ENCODE measurements around the gene CD96. TPM values are rescaled to one million over a fixed set of nuclear protein-coding genes. Genes with fewer than 3 reads are reported as not detected.
A peak's percentile ranks its signal among the peaks of the same experiment; 100 is the strongest.

The CD96 gene
- total RNA-seq, 1 experiment from 2014 or later = not detected

DNA sequence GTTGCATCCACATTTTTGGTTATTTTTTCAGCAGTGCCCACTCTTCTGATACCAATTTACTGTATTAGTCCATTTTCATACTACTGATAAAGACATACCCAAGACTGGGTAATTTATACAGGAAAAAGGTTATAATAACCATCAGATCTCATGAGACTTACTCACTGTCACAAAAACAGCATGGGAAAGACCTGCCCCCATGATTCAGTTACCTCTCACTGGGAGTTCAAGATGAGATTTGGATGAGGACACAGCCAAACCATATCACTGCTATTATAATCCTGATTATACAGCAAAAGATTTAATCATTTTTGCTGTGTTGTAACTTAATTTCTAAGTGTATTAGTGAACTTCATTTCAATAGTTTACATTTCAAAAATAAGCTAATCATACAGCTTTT, 46.5 kb downstream of the CD96 start:
- DNase-seq (ENCODE audit: low read depth) = no peak
- in situ Hi-C loops (cut with HindIII; ENCODE audit: low pct_unique_long_range_greater_than_20kb, low sequenced_read_pairs) = no loop called here

DNA sequence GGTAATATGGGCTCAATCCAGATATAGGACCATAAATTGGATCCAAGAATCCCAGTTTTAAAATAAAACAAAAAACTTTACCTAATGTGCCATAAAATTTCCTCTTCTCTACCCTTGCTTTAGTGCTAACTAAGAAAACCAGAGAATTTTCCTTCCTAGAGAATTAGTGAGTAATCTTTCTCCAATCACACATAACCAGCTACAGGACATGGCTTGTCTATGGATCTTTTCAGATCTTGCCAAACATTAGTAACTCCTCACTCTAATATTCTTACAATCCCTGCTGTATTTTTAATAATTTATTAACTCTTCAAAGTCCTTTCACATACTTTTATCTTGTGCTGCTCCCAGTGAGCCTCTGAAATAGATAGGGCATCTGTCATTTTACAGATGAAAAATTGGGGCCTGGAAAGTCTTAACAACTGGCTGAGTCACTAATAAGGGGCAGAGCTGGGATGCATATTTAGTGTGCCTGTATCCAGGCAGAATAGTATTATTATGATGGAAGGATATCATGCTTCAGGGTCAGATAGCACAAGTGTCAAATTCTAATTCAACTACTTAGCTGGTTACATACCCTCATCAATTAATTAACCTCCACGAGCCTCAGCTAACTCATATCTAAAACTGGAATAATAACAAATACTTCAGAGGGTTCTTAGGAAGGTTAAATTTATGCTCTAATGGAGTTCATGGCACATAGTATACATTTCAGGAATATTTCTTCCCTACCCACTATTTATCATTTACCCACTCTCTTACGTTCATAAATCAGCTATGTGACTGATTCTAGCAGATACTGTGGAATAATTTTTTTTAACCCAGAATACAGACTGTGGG, 47.5 kb downstream of the CD96 start:
- DNase-seq (ENCODE audit: low read depth) = peak; percentile 74
- in situ Hi-C loops (cut with HindIII; ENCODE audit: low pct_unique_long_range_greater_than_20kb, low sequenced_read_pairs) = no loop called here

- no peak for DNase-seq (ENCODE audit: low read depth)
- in situ Hi-C loops (cut with HindIII; ENCODE audit: low pct_unique_long_range_greater_than_20kb, low sequenced_read_pairs) = no loop called here
These were observed 48.1 kb downstream of the CD96 start for GRCh38 chr3:111590143-111590491.

- in situ Hi-C loops (cut with HindIII; ENCODE audit: low pct_unique_long_range_greater_than_20kb, low sequenced_read_pairs) = no loop called here
These were observed 49.6 kb downstream of the CD96 start for GRCh38 chr3:111591555-111591954.

DNA sequence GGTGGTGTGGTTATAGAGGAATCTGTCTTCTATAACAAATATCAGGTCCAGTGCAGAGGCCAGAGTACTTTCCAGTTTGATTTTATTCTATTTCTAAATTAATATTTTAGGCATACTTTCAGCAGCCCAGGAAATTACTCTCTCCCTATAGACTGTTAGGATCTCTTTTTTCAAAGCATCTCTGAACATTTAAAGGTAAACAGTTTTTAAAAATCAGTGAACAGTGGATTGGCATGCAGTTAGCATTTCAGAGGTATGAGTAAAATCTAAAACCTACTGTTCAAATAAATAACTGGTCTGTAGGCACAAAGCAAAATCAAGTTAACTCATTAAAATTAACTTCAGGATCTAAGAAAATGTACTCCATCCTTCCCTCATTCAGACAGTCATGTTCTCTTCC, 50.1 kb downstream of the CD96 start:
- no peak for DNase-seq (ENCODE audit: low read depth)
- in situ Hi-C loops (cut with HindIII; ENCODE audit: low pct_unique_long_range_greater_than_20kb, low sequenced_read_pairs) = no loop called here

More at GRCh38 chr3:111591555-111591954, 49.6 kb downstream of the CD96 start:
- DNase-seq (ENCODE audit: low read depth) = no peak

DNA sequence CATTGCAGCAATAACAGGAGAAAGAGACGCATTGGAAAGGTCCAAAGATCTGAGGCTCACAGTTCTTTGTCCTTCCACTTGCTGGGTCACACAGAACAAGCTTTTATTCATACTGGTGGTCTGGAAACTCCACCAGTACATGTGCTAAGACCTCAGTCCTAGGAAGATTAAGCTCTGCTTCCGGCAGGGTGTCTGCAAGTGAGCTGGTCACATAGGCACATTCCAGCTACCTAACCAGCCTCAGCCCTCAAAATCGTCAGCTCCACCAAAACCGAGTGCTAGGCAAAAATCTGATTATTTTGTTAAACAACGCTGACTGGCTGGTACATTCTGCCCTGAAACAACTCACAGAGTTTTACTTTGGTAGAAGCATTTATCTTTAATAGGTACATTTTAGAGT, 50.9 kb downstream of the CD96 start:
- no peak for DNase-seq (ENCODE audit: low read depth)
- in situ Hi-C loops (cut with HindIII; ENCODE audit: low pct_unique_long_range_greater_than_20kb, low sequenced_read_pairs) = no loop called here

DNA sequence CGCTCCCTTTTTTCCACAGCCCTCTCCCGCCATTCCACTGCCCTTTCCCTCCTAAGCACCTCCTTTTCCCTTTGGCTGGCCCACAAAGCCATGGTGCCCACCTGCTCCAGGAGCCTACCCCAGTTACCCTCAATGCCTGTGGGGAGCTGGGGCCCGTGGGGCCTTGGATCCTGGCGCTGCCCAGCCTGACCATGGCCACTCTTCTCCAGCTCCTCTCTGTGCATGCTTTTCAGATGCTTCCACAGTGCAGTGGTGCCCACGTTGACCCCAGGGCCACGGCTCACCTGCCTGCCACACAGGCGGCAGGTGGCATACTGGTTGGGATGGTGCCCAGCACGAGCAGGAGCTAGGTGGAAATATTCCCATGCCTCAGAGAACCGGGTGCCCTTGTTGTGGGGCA, 51.7 kb downstream of the CD96 start:
- no peak for DNase-seq (ENCODE audit: low read depth)
- in situ Hi-C loops (cut with HindIII; ENCODE audit: low pct_unique_long_range_greater_than_20kb, low sequenced_read_pairs) = no loop called here

DNA sequence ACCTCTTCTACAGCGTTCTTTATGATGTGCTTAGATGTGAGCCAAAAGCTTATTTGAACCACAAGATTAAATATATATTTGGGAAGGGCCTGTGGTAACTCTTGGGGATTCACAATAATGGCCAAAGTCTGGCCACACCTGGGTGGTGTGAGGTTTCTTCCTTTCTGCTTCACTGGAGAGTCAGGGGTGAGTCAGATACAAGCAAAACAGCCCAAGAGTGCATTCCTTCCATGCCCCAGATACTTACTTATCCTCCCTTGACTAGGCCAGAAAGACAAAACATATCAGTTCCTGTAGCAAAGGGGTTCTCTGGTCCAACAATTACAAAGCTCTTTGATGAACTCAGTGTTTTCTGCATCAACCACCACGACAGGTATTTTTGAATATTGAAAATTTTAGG, 52.2 kb downstream of the CD96 start:
- peak; percentile 80 for DNase-seq (ENCODE audit: low read depth)
- in situ Hi-C loops (cut with HindIII; ENCODE audit: low pct_unique_long_range_greater_than_20kb, low sequenced_read_pairs) = no loop called here

DNA sequence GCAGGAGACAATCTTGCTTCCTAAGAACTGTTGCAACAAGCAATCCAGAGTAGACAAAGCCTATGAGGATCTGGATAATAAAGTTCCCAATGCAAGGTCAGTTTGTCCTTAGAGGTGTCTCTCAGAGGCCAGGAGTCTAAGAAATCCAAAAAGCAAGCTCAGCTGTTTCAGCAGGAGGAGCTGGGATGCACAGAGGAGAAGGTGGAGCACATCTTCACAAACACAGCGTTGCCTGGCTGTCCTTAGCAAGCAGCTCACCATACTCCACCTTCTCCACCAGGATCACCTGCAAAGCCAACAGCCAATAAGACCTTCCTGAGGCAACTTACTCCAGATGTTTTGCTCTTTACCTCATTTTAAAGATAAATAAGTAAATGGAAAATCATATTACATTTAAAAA, 52.8 kb downstream of the CD96 start:
- DNase-seq (ENCODE audit: low read depth) = no peak
- in situ Hi-C loops (cut with HindIII; ENCODE audit: low pct_unique_long_range_greater_than_20kb, low sequenced_read_pairs) = no loop called here

DNA sequence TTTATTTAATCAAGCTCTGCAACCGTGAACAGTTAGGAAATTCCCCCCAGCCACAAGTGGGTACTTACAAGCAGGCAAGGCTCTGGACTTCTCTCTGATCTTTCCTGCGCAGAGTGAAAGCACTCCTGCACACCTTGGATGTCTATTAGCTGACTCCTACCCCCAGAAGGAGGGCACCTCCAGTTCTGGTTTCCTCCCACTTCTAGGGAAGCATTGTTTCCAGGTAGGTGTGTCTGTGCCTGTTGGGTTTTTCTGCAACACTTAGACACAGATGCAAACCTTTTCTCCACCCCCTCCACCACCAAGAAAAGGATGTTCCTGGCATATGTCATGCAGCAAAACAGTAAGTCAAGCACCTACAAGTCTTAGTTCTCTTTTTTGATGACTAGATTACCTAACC, 53.2 kb downstream of the CD96 start, which contains the start of gene ZBED2:
Gene ZBED2, minus strand, starts transcription at position 115 of the 400 bp plus-strand sequence. CDS start 1,145 bp downstream, outside the sequence.
- in situ Hi-C loops (cut with HindIII; ENCODE audit: low pct_unique_long_range_greater_than_20kb, low sequenced_read_pairs) = no loop called here
- DNase-seq (ENCODE audit: low read depth) = no peak

GRCh38 chr3:111596328-111596727, 54.3 kb downstream of the CD96 start:
- in situ Hi-C loops (cut with HindIII; ENCODE audit: low pct_unique_long_range_greater_than_20kb, low sequenced_read_pairs) = no loop called here
- DNase-seq (ENCODE audit: low read depth) = no peak

DNA sequence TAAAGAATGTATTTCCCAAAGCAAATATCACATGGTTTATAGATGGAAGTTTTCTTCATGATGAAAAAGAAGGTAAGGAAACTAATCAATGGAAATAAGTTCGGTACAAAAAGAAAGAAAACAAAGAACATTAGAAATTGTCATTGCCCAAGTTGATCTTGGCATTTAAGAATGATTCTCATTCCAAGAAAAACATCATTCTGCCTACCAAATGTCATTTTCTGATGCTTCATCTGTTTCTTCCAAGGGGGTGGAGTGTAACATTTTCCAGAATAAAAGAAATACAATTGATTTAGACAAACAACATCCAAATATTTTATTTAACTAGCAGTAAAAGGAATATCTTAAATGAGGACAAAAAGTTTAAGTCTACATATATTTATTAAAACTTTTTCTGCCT, 56.1 kb downstream of the CD96 start:
- in situ Hi-C loops (cut with HindIII; ENCODE audit: low pct_unique_long_range_greater_than_20kb, low sequenced_read_pairs) = no loop called here

DNA sequence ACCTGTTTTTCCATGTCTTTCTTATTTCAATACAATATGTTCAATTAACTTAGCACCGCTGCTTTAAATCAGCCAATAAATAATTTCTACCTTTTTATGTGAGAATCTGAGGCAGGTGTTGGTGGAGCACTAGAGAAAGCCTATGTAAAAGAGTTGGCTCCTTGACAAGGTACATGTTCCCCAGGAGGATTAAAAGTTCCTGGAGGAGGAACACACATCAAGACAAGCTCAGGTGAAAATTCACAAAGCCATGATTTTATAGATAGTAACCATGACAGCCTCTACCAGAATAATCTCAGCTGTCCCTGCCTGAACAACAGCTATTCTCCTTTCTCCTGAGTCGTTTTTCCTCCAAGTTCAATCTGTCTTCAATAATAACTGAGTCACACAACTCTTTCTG, 56.6 kb downstream of the CD96 start:
- in situ Hi-C loops (cut with HindIII; ENCODE audit: low pct_unique_long_range_greater_than_20kb, low sequenced_read_pairs) = no loop called here
- DNase-seq (ENCODE audit: low read depth) = no peak

More for the DNA sequence above, 56.1 kb downstream of the CD96 start:
- DNase-seq (ENCODE audit: low read depth) = no peak

DNA sequence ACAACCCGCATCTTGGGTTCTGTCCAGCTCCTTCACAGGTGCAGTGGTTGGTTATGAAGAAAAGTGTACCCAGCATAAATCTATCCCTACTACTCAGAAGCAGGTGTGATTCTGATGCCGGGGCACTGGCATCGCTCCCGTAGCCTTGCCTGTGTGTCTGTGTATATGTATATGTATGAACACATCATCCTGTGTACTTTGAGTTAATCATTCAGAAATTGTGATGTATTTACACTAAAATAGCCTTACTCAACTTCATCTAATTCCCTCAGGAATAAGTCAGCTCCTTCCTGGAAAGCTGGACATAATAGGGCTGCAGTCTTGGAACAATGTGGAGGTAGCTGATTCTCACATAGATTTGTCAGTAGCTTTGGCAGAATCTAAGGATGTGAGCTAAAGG, 59.8 kb downstream of the CD96 start:
- in situ Hi-C loops (cut with HindIII; ENCODE audit: low pct_unique_long_range_greater_than_20kb, low sequenced_read_pairs) = no loop called here
- no peak for DNase-seq (ENCODE audit: low read depth)

GRCh38 chr3:111603679-111604078, 61.7 kb downstream of the CD96 start:
- no peak for DNase-seq (ENCODE audit: low read depth)
- in situ Hi-C loops (cut with HindIII; ENCODE audit: low pct_unique_long_range_greater_than_20kb, low sequenced_read_pairs) = no loop called here

DNA sequence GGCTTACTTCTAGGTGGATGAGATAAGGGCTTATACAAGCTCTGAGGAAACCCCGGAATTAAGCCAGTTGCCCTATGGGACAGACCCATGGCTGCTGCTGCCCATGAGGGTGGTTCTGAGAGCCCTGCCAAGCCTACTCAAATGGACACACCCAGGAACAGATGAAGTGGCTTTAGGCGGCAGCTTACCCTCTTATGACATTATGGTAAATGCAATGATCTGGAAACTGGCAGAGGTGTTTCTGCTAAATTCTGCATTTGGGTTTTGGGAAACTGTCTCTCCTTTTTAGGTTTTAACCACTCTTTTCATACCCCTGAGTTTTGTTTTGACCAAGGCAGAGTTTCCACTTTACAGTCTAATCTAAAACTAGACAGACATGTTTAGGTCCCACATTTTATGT, 62.1 kb downstream of the CD96 start:
- in situ Hi-C loops (cut with HindIII; ENCODE audit: low pct_unique_long_range_greater_than_20kb, low sequenced_read_pairs) = no loop called here

DNA sequence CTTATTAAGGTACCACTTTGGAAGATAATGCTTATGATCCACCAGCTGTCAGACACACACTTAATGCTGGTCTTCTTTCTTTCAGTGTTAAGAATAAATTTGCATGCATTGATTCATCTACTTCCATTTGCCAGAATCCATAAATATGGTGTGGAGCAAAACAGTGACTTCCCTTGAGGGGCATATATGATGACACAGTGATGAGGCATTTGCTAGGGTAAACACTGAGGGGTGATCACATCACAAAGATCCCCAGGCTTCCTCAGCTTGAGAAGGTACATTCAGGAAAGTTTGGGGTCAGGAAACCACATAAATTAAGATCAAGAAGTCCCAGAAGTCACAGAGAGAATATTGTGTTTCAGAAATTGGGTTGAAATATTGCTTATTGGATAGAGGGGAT, 63.0 kb downstream of the CD96 start:
- in situ Hi-C loops (cut with HindIII; ENCODE audit: low pct_unique_long_range_greater_than_20kb, low sequenced_read_pairs) = no loop called here
- DNase-seq (ENCODE audit: low read depth) = no peak

More for the DNA sequence above, 62.1 kb downstream of the CD96 start:
- no peak for DNase-seq (ENCODE audit: low read depth)

GRCh38 chr3:111605493-111605892, 63.5 kb downstream of the CD96 start:
- DNase-seq (ENCODE audit: low read depth) = no peak
- in situ Hi-C loops (cut with HindIII; ENCODE audit: low pct_unique_long_range_greater_than_20kb, low sequenced_read_pairs) = no loop called here

GRCh38 chr3:111607240-111607920, 65.4 kb downstream of the CD96 start:
- in situ Hi-C loops (cut with HindIII; ENCODE audit: low pct_unique_long_range_greater_than_20kb, low sequenced_read_pairs) = no loop called here
- no peak for DNase-seq (ENCODE audit: low read depth)

- in situ Hi-C loops (cut with HindIII; ENCODE audit: low pct_unique_long_range_greater_than_20kb, low sequenced_read_pairs) = no loop called here
- DNase-seq (ENCODE audit: low read depth) = no peak
These were observed 66.4 kb downstream of the CD96 start for GRCh38 chr3:111608383-111608782.

Measured in Caki2 (cell line).